Mucosa of descending colon (tissue), 3 donors: ENCODE data around the gene OR6S1. TPM values are rescaled to one million over a fixed set of nuclear protein-coding genes. Genes with fewer than 3 reads are reported as not detected.
"Not testable (repeated sequence)": the region's sequence is repeated elsewhere in the genome, so short reads cannot be mapped to it uniquely, and the experiment has no call there.

Experiments
- ATAC-seq: fragments of 200-7000 bp; cut with Tn5 transposase; one replicate; pipeline ENCODE4 v1.9.1; 2020; ENCODE audit warnings: mild to moderate bottlenecking, moderate library complexity
- DNase-seq, 3 donors: peaks; one replicate each; pipeline ENCODE4 v3.0.0-alpha.2; 2020
- H3K36me3 ChIP-seq: fragments of 200-600 bp; one replicate; pipeline ENCODE4 v1.8.0; 2021; ENCODE audit warnings: low read depth, mild to moderate bottlenecking
- H3K4me1 ChIP-seq: fragments of 200-600 bp; one replicate; pipeline ENCODE4 v1.8.0; 2021; ENCODE audit warnings: low read depth, mild to moderate bottlenecking
- H3K4me3 ChIP-seq: fragments of 200-600 bp; one replicate; pipeline ENCODE4 v1.8.0; 2021; ENCODE audit warnings: mild to moderate bottlenecking
- H3K9me3 ChIP-seq: fragments of 200-600 bp; one replicate; pipeline ENCODE4 v1.8.0; 2021; ENCODE audit warnings: mild to moderate bottlenecking
- intact Hi-C, 2 donors: fragments of 100-400 bp; cut with DNase I in 1 of 2; cut with micrococcal nuclease in 1 of 2; formaldehyde crosslinking; loops; one replicate each; pipeline versions ENCODE4 v1.11.0 to v1.11.1; 2022; cut with DNase I, micrococcal nuclease
- total RNA-seq, 3 donors: library from RNA; stranded (reverse); fragmentation: NEBNext Ultra II Directional in 2 of 3; extraction: Animal tissue kit (Norgen Biotek cat#: 25700) in 2 of 3; gene quantifications; one replicate each; pipeline versions ENCODE4 v1.2.1 to v1.2.4, GENCODE V29; 2021 to 2023
- TF ChIP-seq, protein P1 (sequence below): fragments of 200-600 bp; IDR thresholded peaks from one replicate; pipeline ENCODE4 v1.8.0; 2022; ENCODE audit warnings: antibody characterized with exemption, mild to moderate bottlenecking
- donor health status: DM: no; HTN: no; CAD: no; lungs with moderate emphysema.
- donor health status: DM: no; HTN: no; CAD: no.
- donor health status: DM: no; HTN: yes; CAD: no.

The OR6S1 gene
- total RNA-seq, 3 donors from 2014 or later, result not detected

DNA sequence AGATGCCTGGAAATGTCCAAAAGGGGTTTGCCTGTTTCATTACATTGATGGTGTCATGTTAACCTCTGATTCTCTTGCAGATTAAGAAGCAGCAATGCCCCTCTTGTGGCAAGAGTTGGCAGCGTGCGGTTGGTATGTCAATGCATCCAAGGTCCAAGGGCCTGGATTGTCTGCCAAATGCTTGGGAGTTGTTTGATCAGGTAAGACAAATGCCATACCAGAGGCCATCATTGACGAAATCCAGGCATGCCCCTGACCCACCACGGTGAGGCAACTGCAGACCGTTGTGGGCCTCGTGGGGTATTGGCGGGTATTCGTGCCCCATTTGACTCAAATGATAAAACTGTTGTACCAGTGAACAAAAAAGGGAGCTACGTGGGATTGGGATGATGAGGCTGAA lies 38.9 kb downstream of the OR6S1 start:
- intact Hi-C loops, result loop anchor here (10.0 kb wide), 1 partner anchor 68 kb away; no protein-coding TSS in a partner anchor
- H3K4me1 ChIP-seq, result no peaks in the 10 kb centered on the region

DNA sequence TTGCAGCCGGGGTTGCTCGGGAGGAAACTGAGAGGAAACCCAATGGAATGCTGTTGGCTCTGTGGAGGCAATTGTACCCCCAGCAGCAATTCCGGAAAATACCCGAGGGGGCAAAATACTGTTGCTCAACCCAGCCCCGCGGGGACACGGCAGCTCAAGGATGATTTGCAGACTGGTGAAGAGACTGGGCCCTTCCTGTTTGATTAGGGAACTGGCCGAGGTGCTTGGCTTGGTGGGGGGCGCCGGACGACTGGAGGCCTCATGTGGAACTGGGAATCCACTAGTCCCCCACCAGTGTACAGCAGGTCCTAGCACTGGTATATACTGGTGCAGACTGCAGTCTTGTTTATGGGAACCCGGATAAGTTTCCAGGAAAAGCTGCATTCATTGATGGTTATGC lies 40.0 kb downstream of the OR6S1 start:
- no peaks in the 10 kb centered on the region for H3K9me3 ChIP-seq
- no peaks in the 10 kb centered on the region for H3K36me3 ChIP-seq
- no peak overlapping the region for H3K4me3 ChIP-seq
- no peaks in the 10 kb centered on the region for H3K4me1 ChIP-seq
- intact Hi-C loops, result loop anchor here (10.0 kb wide), 1 partner anchor 67 kb away; no protein-coding TSS in a partner anchor
- no peak for ATAC-seq
- DNase-seq, result no peak
- TF ChIP-seq, protein P1, sequence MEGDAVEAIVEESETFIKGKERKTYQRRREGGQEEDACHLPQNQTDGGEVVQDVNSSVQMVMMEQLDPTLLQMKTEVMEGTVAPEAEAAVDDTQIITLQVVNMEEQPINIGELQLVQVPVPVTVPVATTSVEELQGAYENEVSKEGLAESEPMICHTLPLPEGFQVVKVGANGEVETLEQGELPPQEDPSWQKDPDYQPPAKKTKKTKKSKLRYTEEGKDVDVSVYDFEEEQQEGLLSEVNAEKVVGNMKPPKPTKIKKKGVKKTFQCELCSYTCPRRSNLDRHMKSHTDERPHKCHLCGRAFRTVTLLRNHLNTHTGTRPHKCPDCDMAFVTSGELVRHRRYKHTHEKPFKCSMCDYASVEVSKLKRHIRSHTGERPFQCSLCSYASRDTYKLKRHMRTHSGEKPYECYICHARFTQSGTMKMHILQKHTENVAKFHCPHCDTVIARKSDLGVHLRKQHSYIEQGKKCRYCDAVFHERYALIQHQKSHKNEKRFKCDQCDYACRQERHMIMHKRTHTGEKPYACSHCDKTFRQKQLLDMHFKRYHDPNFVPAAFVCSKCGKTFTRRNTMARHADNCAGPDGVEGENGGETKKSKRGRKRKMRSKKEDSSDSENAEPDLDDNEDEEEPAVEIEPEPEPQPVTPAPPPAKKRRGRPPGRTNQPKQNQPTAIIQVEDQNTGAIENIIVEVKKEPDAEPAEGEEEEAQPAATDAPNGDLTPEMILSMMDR, result no peak

More for the DNA sequence above, 38.9 kb downstream of the OR6S1 start:
- H3K36me3 ChIP-seq, result no peaks in the 10 kb centered on the region
- no peak for DNase-seq
- TF ChIP-seq, protein P1, result no peak
- no peak for ATAC-seq
- H3K4me3 ChIP-seq, result no peak overlapping the region
- no peaks in the 10 kb centered on the region for H3K9me3 ChIP-seq

DNA sequence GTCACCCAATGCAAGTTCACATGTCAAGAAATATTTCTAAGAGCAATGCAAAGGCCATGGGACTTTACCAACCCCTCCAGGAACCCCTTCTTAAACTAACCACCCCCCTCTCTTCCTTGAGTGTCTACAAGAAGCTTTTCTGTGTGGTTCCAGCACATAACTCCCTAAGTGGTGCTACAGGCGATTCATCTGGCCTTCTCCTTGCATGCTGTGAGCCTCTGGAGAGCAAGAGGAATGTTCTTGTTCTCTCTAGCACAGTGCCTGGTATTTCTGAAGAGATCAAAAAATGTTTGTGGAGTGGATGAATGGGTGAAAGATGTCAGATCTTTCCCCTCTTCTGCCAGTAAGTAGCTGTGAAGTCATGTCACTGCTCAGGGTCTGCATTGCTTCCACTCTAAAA lies 44.4 kb downstream of the OR6S1 start:
- TF ChIP-seq, protein P1, result no peak
- intact Hi-C loops, result no loop called here
- no peaks in the 10 kb centered on the region for H3K9me3 ChIP-seq
- ATAC-seq, result no peak
- H3K4me1 ChIP-seq, result no peaks in the 10 kb centered on the region
- no peak overlapping the region for H3K4me3 ChIP-seq
- no peaks in the 10 kb centered on the region for H3K36me3 ChIP-seq
- DNase-seq, result no peak

DNA sequence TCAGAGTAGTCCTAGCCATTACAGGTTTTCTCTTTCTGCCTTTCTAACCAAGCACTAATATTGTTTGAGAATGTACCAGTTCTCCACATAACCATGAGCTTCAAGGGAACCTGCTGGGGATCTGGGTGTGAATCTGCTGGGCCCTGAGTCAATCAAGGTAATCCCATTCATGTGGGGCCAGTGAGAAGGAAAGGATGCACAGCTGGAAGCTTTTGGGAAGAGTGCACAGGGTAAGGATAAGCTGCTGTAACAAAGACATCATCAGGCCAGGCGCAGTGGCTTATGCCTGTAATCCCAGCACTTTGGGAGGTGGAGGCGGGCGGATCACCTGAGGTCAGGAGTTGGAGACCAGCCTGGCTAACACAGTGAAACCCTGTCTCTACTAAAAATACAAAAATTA lies 45.8 kb downstream of the OR6S1 start:
- H3K36me3 ChIP-seq, intact Hi-C loops, H3K4me1 ChIP-seq, H3K9me3 ChIP-seq, ATAC-seq, H3K4me3 ChIP-seq, DNase-seq: not testable (repeated sequence)

DNA sequence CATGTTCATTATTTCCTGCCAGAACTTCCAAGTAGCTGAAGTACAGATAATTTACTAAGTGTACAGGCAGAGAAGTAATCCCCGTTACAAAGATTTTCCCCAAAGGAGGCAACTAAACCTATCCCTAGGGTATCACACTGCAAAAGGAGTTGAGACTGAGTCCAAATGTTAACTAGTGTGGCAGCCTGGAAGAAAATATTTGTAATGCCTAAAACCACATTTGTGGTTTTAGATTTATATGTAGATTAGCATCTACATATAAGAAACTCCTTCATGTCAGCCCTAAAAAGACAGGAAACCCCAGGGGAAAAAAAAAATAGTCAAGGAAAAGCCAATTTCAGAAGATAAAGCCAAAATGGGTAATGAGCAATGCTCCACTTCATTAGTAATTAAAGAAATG lies 48.9 kb downstream of the OR6S1 start:
- intact Hi-C loops, result no loop called here
- DNase-seq (no peak), ATAC-seq (no peak)
- H3K4me1 ChIP-seq, result no peaks in the 10 kb centered on the region
- no peaks in the 10 kb centered on the region for H3K9me3 ChIP-seq
- H3K36me3 ChIP-seq, result no peaks in the 10 kb centered on the region
- TF ChIP-seq, protein P1, result no peak
- no peak overlapping the region for H3K4me3 ChIP-seq

DNA sequence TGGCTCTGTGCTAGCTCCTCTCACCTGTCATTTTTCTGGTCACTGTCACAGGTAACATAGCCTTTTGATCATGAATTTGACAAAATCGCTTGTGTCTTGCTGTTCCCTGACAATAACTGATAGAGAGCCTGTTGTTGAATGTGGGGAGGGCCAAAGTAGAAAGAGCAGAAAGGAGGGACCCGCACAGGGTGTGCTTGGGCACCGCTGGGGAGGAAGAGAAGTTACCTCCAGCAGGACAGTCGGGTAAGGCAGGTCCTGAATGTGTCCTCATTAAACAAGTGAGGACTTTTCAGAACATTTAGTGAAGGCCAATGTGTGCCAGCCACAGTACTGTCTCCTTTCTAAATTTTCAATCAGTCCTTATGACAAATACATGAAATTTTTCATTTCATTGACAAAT lies 50.3 kb downstream of the OR6S1 start, which contains the start of gene RNASE12:
Gene RNASE12 (minus strand): TSS at position 142 of the 400 bp plus-strand sequence. CDS start 653 bp downstream, outside the sequence.
- H3K9me3 ChIP-seq, result no peaks in the 10 kb centered on the region
- no peaks in the 10 kb centered on the region for H3K4me1 ChIP-seq
- intact Hi-C loops, result no loop called here
- no peaks in the 10 kb centered on the region for H3K36me3 ChIP-seq
- TF ChIP-seq, protein P1, result no peak
- no peak for DNase-seq
- H3K4me3 ChIP-seq, result no peak within 1 kb of the TSS
- ATAC-seq, result no peak

Other genes starting within 250 kb of the OR6S1 start
- gene TEP1, start 228.2 kb downstream of the OR6S1 start, total RNA-seq, result 100 to 1,000 TPM in 1 of 3 donors, 10 to 100 TPM in 2; 68.7 to 121 (median 85.8) TPM
- under 1 TPM; 0.12 to 0.85 (median 0.27) TPM for gene KLHL33, start 205.5 kb downstream of the OR6S1 start, total RNA-seq
- gene OSGEP, start 186.9 kb downstream of the OR6S1 start, total RNA-seq, result 10 to 100 TPM; 32.7 to 52.0 (median 35.9) TPM
- 100 to 1,000 TPM in 1 of 3 donors, 10 to 100 TPM in 2; 83.9 to 115 (median 93.8) TPM for gene APEX1, start 186.5 kb downstream of the OR6S1 start, total RNA-seq
- 10 to 100 TPM; 40.6 to 48.4 (median 45.5) TPM for gene PIP4P1, start 180.3 kb downstream of the OR6S1 start, total RNA-seq
- gene PNP, start 172.3 kb downstream of the OR6S1 start, total RNA-seq, result 10 to 100 TPM; 38.8 to 74.8 (median 72.8) TPM
- 1 to 10 TPM in 1 of 3 donors, under 1 TPM in 2; 0.60 to 1.0 (median 0.93) TPM for gene RNASE10, start 136.2 kb downstream of the OR6S1 start, total RNA-seq
- gene RNASE9, start 80.6 kb downstream of the OR6S1 start, total RNA-seq, result not detected
- not detected for gene RNASE11, start 53.7 kb downstream of the OR6S1 start, total RNA-seq
- not detected for gene RNASE12, start 50.3 kb downstream of the OR6S1 start, total RNA-seq
- gene RNASE4, start 42.9 kb upstream of the OR6S1 start, total RNA-seq, result 10 to 100 TPM; 35.9 to 37.4 (median 36.4) TPM
- gene ANG, start 47.1 kb upstream of the OR6S1 start, total RNA-seq, result 10 to 100 TPM; 25.0 to 50.1 (median 41.0) TPM
- gene EDDM3A, start 104.2 kb upstream of the OR6S1 start, total RNA-seq, result not detected
- gene EDDM3B, start 126.7 kb upstream of the OR6S1 start, total RNA-seq, result not detected
- 10 to 100 TPM in 1 of 3 donors, 1 to 10 TPM in 2; 3.3 to 13.7 (median 9.1) TPM for gene RNASE6, start 139.6 kb upstream of the OR6S1 start, total RNA-seq
- gene RNASE1, start 161.2 kb upstream of the OR6S1 start, total RNA-seq, result 100 to 1,000 TPM; 105 to 275 (median 203) TPM
- gene RNASE3, start 249.7 kb upstream of the OR6S1 start, total RNA-seq, result not detected